Chondrocyte (in vitro differentiated cells): ENCODE measurements around the gene GPR31. TPM values are rescaled to one million over a fixed set of nuclear protein-coding genes. Genes with fewer than 3 reads are reported as not detected.

Source experiments
- DNase-seq: peaks from one replicate; pipeline ENCODE4 v3.0.0; 2021; ENCODE audit warnings: mixed read lengths, low spot score
- H3K27ac Mint-ChIP-seq: one replicate; pipeline ENCODE4 v1.8.0; 2021; ENCODE audit warnings: mild to moderate bottlenecking, moderate library complexity, mixed read lengths; ENCODE audit not compliant: unreplicated experiment
- H3K27me3 Mint-ChIP-seq: 2 replicates; pipeline ENCODE4 v1.8.0; 2021; ENCODE audit warnings: low read depth, mixed read lengths
- H3K36me3 Mint-ChIP-seq: 2 replicates; pipeline ENCODE4 v1.8.0; 2021; ENCODE audit warnings: low read depth, mixed read lengths
- H3K4me1 Mint-ChIP-seq: 2 replicates; pipeline ENCODE4 v1.8.0; 2021; ENCODE audit warnings: low read depth, mild to moderate bottlenecking, mixed read lengths
- H3K4me3 Mint-ChIP-seq: one replicate; pipeline ENCODE4 v1.8.0; 2021; ENCODE audit warnings: mild to moderate bottlenecking, moderate library complexity, mixed read lengths; ENCODE audit not compliant: unreplicated experiment
- H3K9me3 Mint-ChIP-seq: 2 replicates; pipeline ENCODE4 v1.8.0; 2021; ENCODE audit warnings: low read depth, mixed read lengths
- CTCF ChIP-seq: fragments of 200-600 bp; sonication (generic); IDR thresholded peaks from 2 replicates; pipeline ENCODE4 v1.5.0; 2021; ENCODE audit warnings: antibody characterized with exemption, mild to moderate bottlenecking, moderate library complexity
- total RNA-seq: library from RNA; stranded (reverse); gene quantifications from 3 replicates; pipeline ENCODE4 v1.2.1, GENCODE V29; 2021

GPR31 gene
- total RNA-seq, 1 donor from 2014 or later = not detected

GRCh38 chr6:167146977-167147376 is 10.8 kb downstream of the GPR31 start:
- H3K27ac Mint-ChIP-seq = no peak overlapping the region
- H3K4me1 Mint-ChIP-seq = peaks cover 10% of the 10 kb centered on the region
- H3K36me3 Mint-ChIP-seq = peaks cover 3% of the 10 kb centered on the region
- H3K27me3 Mint-ChIP-seq = peaks cover 30% of the 10 kb centered on the region
- H3K9me3 Mint-ChIP-seq = peaks cover 5% of the 10 kb centered on the region
- no peak overlapping the region for H3K4me3 Mint-ChIP-seq
- no peak for DNase-seq
- TF ChIP-seq CTCF = no peak

GRCh38 chr6:167146135-167146534 is 11.6 kb downstream of the GPR31 start:
- no peak overlapping the region for H3K27ac Mint-ChIP-seq
- H3K9me3 Mint-ChIP-seq = peaks cover 5% of the 10 kb centered on the region
- no peak overlapping the region for H3K4me3 Mint-ChIP-seq
- no peak for DNase-seq
- H3K36me3 Mint-ChIP-seq = peaks cover 3% of the 10 kb centered on the region
- peaks cover 33% of the 10 kb centered on the region for H3K27me3 Mint-ChIP-seq
- peaks cover 10% of the 10 kb centered on the region for H3K4me1 Mint-ChIP-seq
- no peak for TF ChIP-seq CTCF

GRCh38 chr6:167145461-167145860 is 12.3 kb downstream of the GPR31 start:
- peaks cover 10% of the 10 kb centered on the region for H3K4me1 Mint-ChIP-seq

GRCh38 chr6:167143041-167143440 is 14.7 kb downstream of the GPR31 start:
- Mint-ChIP-seq H3K4me1 (peaks cover 10% of the 10 kb centered on the region), H3K27ac (no peak overlapping the region), H3K4me3 (no peak overlapping the region), H3K9me3 (peaks cover 5% of the 10 kb centered on the region), H3K27me3 (peaks cover 43% of the 10 kb centered on the region), H3K36me3 (peaks cover 3% of the 10 kb centered on the region)
- TF ChIP-seq CTCF = no peak
- no peak for DNase-seq

More at GRCh38 chr6:167145461-167145860, 12.3 kb downstream of the GPR31 start:
- TF ChIP-seq CTCF = no peak
- H3K27me3 Mint-ChIP-seq = peaks cover 38% of the 10 kb centered on the region
- DNase-seq = no peak
- H3K4me3 Mint-ChIP-seq = no peak overlapping the region
- H3K36me3 Mint-ChIP-seq = peaks cover 3% of the 10 kb centered on the region
- peaks cover 5% of the 10 kb centered on the region for H3K9me3 Mint-ChIP-seq
- no peak overlapping the region for H3K27ac Mint-ChIP-seq

- peaks cover 41% of the 10 kb centered on the region for H3K27me3 Mint-ChIP-seq
- peaks cover 10% of the 10 kb centered on the region for H3K4me1 Mint-ChIP-seq
- H3K36me3 Mint-ChIP-seq = peaks cover 3% of the 10 kb centered on the region
- peaks cover 5% of the 10 kb centered on the region for H3K9me3 Mint-ChIP-seq
- no peak overlapping the region for H3K27ac Mint-ChIP-seq
- no peak for DNase-seq
- H3K4me3 Mint-ChIP-seq = no peak overlapping the region
- peak; percentile 48 for TF ChIP-seq CTCF
Observed at GRCh38 chr6:167142433-167142761, 15.4 kb downstream of the GPR31 start.
